M059J (cell line): ENCODE measurements around the gene CCDC120. TPM values are rescaled to one million over a fixed set of nuclear protein-coding genes. Genes with fewer than 3 reads are reported as not detected.

Experiments
- DNase-seq: peaks from one replicate; pipeline ENCODE4 v3.0.0-alpha.2; 2012; ENCODE audit warnings: low read depth
- total RNA-seq: library from RNA; depleted of rRNA; stranded (reverse); fragments of >200 nt; shearing (Covaris generic); gene quantifications from 2 replicates; pipeline ENCODE4 v1.2.3, GENCODE V29; 2014; rRNA removed

Gene CCDC120, protein sequence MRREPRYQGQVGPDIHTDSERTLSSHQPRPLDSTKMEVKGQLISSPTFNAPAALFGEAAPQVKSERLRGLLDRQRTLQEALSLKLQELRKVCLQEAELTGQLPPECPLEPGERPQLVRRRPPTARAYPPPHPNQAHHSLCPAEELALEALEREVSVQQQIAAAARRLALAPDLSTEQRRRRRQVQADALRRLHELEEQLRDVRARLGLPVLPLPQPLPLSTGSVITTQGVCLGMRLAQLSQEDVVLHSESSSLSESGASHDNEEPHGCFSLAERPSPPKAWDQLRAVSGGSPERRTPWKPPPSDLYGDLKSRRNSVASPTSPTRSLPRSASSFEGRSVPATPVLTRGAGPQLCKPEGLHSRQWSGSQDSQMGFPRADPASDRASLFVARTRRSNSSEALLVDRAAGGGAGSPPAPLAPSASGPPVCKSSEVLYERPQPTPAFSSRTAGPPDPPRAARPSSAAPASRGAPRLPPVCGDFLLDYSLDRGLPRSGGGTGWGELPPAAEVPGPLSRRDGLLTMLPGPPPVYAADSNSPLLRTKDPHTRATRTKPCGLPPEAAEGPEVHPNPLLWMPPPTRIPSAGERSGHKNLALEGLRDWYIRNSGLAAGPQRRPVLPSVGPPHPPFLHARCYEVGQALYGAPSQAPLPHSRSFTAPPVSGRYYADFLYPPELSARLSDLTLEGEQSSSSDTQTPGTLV
- total RNA-seq = 0.07 and 1.1 TPM in 2 replicates

DNA sequence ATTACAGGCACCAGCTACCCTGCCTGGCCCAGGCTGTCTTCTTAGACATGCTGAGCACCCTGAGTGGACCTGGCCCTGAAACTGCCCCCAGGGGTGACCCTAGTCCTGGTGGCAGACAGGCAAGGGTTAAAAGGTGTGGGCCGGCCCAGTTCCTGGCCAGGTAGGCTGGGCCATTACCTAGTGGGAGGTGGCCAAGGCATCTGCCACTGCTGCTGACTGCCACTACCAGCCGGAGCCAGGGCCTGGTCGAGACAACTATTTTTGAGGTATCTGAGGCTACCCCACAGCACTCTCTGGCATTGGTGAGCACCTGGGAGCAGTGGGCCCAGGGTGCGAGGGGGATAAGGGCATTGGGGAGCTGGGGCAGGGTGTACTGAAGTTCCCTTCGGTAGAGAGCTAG, at the start of gene CCDC120:
Gene CCDC120, plus strand, starts transcription at position 206 of the 400 bp plus-strand sequence. CDS start 3,043 bp downstream, outside the sequence.
- DNase-seq = no peak

DNA sequence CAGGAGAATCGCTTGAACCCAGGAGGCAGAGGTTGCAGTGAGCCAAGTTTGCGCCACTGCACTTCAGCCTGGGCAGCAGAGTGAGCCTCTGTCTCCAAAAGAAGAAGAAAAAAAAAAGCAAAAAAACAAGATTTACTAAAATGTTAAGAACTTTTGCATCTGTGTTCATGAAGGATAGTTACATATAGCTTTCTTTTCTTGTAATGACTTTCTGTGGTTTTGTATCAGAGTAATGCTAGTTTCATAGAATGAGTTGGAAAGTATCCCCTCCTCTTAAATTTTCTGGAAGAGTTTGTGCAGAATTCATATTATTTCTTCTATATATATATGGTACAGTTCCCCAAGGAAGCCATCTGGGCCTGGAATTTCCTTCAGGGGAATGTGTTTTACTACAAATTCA, 39.7 kb upstream of the CCDC120 start:
- no peak for DNase-seq

DNA sequence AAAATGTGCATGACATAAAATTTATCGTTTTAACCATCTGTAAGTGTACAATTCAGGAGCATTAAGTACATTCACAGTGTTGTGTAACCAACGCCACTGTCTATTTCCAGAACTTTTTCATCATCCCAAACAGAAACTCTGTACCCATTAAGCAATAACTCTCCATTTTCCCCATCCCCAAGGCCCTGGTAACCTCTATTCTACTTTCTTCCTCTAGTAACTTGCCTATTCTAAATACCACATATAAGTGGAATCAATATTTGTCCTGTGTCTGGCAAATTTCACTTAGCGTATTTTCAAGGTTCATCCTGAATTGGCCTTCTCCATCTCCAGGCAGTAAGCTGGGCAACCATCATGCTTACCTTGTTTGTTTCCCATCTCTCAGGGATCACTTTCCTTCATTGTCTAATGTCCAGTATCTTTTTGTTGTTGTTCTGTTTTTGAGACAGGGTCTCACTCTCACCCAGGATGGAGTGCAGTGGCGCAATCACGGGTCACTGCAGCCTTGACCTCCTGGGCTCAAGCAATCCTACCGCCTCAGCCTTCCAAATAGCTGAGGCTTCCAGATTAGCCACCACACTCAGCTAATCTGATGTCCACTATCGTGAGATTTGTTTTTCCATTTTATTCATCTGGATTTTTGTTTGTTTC, 39.1 kb upstream of the CCDC120 start:
- no peak for DNase-seq

DNA sequence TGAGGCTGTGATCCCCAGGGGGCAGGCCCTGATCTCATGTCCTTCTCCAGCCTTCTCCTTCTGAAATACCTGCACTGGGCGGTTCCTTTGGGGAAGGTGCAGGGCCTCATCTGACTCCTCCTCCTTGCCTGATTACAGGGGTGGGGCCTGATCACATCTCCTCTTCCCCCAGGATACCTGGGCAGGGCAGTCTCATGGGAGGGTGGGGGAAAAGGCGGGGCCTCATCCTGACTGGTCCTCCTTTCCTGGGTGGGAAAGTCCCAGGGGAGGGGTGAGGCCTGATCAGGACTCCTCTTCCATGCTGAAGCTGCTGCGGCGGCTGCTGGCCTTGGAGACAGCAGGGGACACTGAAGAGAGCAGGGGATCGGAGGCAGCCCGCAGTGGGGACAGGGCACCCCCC, 28.9 kb upstream of the CCDC120 start:
- DNase-seq = peak; percentile 15

DNA sequence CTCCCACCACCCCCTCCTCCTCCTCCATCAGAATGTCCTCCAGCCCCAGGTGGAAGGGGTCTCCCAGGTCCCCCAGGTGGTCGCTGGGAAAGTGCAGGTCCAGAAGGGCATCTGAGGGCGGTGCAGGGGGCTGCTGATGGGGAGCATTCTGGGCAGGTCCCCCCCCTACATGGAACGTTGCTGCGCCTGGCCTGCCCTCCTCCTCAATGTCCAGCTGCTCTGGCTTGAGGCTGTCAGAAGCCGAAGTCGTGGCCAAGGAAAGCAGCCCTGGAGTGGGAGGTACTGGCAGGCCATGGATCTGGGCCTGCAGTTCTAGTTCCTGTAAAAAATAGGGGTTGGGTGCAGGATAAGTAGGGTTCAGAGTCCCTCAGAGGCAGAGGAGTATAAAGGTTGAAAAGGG, 28.5 kb upstream of the CCDC120 start:
- DNase-seq = no peak

DNA sequence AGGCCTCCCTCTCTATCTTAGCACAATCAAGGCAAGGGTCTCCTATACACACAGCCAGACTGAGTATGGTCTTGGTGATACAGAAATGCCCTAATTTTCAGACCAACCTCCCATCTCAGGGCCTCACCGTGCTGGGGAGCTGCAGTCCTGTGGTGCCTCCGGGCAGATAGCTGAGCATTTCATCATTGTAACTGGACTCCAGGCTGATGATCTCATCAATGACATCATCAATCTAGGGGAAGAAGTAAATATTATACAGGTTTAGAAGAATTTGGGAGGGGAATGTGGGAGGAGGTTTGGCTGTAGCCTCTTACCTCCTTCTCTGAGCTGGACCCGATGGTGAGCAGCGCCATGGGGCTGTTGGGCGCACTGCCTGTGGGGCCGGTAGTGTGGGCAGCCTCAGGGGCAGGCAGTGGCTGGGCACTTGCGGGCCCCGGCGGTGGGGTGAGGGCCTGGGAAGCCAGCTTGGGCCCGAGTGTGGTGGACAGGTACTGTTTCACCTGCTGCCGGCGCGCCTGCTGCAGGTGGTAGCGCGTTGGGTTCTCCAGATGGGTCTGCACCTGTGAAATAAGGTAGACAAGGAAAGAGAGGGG, 20.8 kb upstream of the CCDC120 start:
- peak; percentile 51 for DNase-seq

DNA sequence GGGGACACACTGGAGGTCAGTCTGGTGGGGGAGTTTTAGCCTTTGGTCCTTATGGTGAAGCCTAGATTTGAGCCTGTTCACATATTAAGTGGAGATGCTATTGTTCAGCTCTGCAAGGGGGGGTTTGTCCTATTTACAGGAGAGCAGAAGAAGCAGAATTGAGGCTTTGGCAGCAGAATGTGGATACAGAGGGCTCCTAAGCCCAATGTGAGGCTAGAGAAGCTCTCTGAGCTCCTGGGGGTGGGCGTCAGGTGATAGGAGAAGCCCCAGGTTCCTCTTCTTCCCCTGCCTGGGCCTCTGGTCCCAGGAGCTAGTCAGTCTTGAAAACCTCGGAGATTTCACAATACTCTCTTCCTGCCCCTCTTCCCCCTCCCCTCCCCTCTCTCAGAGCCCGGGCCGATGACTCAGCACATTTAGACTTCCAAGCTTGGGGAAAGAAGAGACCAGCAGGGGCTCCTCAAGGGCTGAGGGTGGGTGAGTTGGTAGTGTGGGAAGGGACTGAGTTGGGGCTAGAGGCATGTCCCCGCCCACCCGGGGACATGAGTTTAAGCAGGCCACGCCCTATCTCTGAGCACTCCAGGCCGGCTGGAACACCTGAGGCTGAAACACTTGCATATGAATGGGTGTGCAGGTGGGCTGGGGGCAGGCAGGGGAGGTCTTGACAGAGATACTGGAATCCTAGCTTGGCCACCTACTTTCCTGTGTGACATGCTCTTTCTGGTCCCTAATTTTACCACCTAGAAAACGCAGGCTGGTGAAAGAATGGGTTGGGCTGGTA, 19.0 kb upstream of the CCDC120 start:
- peak; percentile 97 for DNase-seq

DNA sequence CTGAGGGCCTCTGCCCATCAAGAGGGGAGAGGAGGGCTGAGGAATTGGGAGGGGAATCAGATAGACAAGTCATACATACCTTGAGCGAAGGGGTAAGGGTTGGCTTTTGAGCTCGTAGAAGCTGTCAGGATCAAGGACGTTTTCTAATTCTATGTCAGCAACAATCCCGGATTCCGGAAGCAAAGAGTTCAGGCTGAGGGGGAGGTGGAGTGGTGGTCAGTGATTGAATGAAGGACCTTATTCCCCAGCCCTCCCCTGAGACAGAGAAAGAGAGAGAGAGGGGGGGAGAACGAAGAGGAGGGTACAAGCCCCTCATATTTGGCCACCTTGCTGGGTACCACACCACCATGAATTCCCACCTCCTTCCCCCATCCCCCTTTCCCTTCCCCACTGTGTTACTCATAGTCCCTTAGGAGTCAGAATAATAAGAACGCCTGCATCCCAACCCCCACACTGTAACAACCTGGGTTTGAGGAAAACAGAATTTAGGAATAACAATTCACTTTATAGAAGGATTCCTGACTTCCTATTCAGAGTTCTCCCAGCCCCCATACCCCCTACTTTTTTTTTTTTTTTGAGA, 18.3 kb upstream of the CCDC120 start:
- DNase-seq = peak; percentile 54

DNA sequence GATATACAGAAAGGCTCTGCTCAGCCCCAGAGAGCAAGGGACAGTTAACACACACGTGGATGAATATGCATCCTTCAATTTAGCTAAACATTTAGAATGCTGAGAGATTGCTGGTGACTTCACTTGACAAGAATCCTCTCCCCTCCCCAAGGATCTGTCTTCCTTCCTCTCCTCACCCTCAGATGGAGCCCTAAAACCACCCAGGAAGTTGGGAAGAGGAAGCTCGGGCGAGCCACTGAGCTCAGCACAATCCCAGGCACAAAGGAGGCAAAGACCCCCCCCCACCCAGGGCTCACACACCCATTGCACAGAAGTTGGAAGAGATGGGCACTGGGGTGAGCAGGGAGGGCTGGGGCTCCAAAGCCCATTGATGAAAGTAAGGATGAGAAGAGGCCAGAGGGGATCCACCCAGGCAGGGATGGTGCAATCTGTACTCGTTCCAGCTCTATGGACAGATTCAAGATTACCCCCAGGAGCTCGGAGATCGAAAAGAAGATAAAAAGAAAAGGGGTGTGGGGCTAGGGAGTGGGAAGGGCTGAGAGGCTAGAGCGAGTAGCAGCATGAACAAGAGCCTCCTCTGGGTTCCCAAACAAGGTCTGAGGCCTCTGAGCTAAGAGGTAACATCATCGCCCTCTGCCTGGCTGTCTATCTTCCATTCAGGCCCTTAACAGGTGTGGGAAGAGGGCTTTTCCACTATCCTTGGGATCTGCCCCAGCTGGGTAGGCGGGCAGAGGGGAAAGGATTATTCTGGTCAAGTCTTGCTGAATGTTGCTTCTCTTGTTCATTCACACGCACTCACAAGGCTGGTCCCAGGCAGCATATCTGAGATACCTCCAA, 16.8 kb upstream of the CCDC120 start:
- peak; percentile 83 for DNase-seq

DNA sequence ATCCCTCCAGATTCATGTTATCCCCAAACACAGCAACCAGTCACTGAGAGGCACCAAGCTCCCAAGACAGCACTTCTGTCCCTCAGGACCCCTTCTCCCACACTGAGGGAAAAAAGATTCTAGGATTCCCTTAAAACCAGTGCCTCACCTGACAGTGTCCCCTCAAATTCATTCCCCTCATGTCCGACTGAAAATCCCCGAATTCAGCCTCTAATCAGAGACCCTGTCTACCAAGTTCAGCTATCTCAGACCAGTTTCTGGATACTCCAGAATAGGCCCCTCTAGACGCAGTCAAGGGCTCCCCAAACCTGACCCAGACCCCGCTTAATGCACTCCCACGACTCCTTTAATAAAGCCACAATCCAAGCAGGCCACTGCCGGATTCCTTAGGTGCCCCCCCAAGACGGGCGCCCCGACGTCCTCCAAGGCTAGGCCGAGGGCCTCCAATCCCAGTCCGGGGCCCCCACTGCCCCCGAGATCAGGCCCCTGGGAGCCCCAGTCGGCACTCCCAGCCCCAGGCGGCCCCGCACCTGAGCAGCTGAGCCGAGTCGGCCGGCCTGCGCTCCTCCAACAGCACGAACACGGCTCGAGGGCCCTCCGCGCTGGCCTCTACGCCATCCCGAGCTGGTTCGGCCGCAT, 16.1 kb upstream of the CCDC120 start:
- peak; percentile 26 for DNase-seq

DNA sequence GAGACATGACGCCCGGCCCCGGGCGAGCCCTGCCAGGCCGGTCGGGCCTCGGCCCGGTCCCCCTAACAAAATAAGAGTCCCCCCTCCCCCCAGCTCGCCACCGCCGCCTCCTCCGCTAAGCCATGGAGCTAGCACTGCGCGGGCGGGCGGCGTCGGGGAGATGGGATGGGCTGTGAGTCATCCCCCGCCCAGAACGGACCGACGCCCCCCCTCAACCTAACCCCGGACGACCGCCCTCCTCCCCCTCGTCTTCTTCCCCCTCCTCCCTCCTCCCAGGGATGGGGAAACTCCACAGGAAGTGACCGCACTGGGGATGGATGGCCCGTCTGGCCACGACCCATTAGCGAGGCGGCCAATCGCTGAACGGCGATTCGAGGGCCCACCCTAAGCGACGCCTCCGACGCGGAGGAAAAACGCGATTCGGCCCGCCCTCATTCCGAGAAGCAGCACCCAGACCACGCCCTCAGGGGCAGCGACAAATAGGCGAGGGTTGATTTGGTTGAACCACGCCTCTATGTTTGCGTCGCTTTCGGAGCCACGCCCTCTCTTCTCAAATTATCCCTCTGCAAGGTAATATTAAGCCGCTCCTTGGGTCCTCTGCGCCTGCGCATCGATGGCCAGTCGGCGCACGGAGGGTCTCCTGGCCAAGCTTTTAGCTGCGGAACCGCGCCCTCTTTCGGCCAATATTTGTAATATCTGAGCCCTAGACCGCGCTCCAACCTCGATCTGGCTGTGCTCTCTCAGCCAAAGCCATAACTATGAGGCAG, 15.4 kb upstream of the CCDC120 start, which contains the start of gene TFE3:
Gene TFE3, minus strand, starts transcription at position 138 of the 767 bp plus-strand sequence. Its CDS starts 131 bp downstream, at position 7.
- peak; percentile 99 for DNase-seq

DNA sequence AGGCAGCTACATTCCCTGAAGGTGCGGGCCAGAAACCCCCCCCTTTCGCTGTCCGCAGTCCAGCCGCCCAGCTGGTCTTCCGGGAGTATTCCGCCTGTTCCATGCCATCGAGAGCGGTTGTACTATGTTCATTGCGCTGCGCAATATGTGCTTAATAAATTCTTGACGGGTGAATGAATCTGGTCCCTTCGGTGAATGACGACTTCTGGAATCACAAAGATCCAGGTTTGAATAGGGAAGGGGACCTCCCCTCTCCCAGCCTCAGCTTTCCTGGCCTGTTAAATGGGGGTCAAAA, 14.9 kb upstream of the CCDC120 start:
- no peak for DNase-seq

DNA sequence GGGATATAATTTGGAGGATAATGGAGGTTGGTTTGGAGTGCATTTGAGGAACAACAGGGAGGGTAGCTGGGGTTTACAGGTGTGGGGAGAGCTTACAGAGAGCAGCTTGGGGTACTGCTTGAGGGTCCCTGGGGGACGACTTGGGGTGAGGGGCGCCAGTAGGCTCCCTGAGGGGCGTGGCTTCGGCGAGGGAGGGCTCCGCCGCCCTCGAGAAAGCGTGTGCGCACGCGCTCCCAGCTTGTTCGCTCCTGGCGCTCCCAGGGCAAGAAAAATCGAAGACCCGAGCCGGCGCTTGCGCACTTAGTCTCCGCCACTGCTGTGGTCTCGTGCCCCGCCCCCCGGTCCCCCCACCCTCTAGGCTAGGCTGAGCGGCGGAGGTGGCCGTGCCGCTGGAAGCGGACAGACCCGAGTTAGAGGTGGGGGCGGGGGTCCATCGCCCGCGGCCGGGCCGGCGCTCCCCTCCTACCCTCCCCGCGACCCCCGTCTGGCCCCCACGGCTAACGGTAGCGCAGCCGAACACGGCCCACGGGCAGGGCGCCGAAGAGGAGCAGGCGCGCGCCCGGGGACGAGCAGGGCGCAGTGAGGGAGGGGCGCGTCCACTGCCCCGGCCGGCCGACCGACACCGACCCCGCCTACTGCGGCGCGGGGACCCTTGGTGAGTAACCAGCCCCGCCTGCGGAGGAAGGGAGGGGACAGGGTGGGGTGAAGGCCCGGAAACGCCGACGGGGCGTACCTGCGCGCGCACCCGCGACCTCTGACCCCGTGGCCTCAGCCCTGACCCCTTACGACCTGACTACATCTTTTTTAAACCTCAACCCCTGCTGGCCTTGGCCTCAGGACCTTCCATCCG, 5.4 kb upstream of the CCDC120 start:
- DNase-seq = peak; percentile 65

DNA sequence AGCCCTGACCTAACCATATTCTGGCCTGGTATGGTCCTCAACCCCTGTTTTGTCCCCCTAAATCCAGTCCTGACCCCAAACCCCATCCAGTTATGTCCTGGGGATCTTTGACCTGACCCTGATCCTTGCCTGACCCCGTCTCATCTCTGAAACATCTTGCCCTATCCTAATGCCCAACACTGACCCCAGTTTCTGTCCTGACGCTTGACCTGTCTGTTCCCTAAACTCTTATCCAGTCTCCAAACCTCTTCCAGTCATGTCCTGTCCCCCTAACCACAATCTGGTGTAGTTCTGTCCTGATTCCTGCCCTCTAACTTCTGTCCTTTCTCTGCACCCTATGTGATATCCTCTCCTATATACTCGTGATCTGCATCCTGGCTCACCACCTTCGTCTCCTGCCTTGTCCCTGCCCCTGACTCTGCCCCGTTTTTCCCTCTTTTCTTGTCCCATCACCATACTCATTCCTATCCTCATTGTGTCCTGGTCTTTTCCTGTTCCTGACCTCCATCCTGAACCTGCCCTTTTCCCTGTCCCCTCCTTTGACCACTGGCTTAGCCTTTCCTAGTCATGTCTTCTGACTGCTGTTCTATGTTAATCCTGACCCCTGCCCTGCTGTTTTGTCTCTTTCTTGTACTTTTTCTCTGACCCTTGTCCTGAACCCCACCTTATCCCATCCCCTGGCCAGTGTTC, 4.6 kb upstream of the CCDC120 start:
- no peak for DNase-seq

DNA sequence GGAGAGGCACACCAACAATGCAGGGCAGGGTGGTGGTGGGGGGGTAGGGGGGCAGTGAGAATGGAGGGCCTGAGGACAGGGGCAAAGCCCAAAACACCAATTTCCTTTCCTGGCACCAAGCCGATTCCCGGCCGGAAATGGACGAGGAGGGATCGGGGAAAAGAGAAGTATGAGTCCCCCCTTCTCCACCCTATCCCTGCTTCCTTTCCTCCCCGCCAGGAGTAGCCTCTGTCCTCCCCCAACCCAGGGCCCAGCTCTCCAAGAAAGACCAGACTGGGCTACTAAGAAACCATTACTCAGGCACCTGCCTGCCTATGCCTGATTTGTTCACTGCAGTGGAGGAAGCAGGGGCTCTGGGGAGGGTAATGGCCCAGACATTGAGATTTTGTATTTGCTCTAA, 402 bp downstream of the CCDC120 start:
- DNase-seq = no peak

DNA sequence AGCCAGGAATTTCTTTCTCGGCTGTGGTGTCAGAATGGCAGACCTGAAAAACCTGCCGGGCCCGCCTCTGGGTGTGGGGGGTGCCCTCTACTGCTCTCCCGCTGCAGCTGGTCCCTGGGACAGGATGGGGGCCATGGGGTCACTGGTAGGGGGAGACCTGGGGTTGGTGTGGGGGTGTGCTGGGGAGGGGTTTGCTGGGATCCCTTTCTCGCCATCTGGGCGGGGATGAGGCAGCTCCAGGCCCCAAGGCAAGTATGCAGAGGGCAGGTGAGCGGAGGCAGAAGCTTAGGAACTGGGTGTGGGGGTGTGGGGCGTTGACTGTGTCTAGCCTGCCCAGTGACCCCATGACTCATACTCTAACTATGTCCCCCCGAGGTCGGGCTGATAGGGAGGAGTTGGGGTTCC, 884 bp downstream of the CCDC120 start:
- DNase-seq = no peak

DNA sequence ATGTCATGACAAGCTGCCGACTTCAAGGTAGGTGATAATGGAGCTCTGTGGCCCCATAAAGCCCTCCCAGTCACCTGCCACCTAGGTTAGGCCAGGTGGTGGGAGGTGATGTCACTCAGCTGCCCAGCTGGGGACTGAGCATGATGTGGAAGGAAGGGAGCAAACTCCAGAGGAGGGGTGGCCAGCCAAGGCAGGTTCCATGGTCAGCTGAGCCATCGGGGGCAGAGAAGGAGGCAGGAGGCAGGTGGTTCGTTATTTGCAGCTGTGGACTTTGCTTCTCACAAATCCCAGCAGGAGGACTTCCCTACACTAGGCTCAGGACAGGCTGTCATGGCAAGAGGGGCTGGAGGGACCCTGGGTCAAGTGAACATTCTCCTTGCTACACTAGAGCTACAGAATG, 2.1 kb downstream of the CCDC120 start:
- no peak for DNase-seq
